GM18499 (cell line): ENCODE data around the gene LY6G6F.

Experiments used
- ATAC-seq: cut with Tn5 transposase; IDR thresholded peaks from one replicate; pipeline ENCODE4 v1.9.1; 2021; ENCODE audit warnings: moderate number of reproducible peaks; ENCODE audit not compliant: insufficient read depth, unreplicated experiment

The LY6G6F gene

GRCh38 chr6:31676322-31676903 is 30.3 kb upstream of the LY6G6F start:
- ATAC-seq: no peak

DNA sequence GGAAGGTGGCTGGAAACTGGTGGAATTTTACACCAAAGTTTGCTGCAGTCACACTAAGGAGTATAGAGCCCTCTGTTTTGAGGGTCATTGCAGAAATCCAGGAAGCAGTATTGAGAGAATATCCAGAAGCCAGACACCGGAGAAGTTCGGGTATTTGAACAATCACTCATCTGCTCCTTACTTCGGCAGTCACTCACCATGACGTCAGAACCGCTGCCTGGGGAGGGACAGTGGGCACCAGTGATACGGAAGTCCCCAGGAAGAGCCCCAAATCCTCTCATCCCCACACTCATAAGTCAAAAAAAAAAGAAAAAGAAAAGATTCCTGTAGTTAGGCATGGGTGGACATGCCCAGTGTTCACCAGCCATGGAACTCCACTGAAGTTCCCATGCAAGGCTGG is 29.8 kb upstream of the LY6G6F start:
- no peak for ATAC-seq

DNA sequence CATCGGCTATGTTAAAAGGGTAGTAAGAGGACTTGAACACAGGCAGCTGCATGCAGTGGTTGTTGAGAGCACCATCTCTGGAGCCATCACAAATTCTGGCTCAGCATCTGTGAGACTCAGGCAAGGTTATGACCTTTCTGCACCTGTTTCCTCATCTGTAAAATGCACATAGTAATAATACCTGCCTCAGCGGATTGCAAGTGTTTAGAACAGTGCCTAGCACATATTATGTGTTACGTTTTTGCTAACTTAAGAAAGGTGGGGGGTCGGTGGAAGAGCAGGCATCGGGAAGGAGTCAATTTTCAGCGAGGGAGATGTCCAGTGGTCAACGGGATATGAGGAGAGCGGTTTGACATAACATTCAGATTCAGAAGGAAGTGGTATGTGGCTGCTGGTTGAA is 28.7 kb upstream of the LY6G6F start:
- ATAC-seq: no peak

GRCh38 chr6:31680226-31681134 is 26.2 kb upstream of the LY6G6F start, which contains the start of gene LY6G5C:
Gene LY6G5C, minus strand, starts transcription at chr6:31681067. Its CDS starts 694 bp downstream, at chr6:31680373.
- no peak for ATAC-seq

DNA sequence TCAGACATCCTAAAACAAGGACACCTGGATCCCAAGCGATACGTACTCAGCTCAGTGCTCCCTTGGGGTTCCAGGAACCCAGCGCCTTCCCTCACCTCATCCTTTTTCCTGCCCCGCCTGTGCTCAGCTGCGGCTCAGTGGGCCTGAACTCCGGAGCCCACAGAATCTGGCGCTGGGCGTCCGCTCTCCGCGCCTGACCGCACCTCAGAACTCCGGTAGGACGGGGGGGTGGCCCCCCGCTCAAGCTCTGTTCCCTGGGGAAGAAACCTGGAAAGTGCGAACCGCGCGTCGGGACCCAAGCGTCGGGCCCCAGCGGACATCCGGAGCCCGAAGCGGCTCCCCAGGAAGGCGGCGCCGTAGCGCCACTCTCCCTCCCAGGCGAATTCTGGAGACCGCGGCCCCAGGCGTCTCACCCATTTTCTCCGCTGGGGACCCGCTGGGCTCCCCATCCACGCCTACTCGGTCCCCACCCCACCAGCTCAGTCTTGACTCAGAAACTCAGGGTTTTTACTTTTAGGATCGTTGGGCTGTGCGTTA is 25.5 kb upstream of the LY6G6F start:
- ATAC-seq: no peak

GRCh38 chr6:31683591-31683990 is 23.1 kb upstream of the LY6G6F start:
- ATAC-seq: no peak

DNA sequence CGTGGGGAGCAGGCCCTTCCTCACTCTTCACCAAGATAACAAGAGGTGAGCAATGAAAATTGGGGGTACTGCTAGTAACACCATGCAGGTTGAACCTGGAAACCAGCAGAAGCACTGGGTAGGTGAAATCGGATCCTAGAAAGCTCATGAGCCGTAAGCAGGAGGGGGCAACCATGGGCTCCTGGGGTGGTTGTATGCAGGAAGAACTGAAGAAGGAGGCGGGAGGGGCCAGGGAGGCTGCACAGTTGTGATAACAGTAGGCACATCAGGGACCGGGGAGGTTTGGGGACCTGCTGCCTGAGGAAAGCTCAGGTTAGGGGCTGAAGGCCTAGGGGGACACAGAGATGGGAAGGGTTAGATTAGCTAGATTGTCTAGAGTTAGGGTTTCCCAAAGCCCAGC is 20.2 kb upstream of the LY6G6F start:
- no peak for ATAC-seq

DNA sequence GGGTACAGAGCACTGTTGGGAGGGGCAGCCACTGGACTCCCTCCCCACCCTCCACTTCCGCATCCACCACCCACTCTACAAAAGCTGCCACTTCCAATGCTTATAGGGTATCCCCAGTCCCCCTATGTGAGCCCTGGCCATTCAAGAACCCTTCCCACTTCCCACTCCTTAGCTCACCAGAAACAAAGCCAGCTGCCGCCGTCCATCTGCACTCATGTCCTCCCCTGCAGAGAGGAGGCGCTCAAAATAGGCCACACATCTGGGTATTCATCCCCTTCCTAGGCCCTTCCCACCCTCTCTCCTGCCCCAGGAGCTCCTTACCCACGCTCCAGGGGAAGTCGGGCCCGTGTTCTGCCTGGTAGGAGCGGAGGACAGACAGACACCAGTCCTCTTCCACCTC is 19.3 kb upstream of the LY6G6F start:
- no peak for ATAC-seq

- ATAC-seq: no peak
These were observed 18.6 kb upstream of the LY6G6F start for GRCh38 chr6:31687860-31688693.

GRCh38 chr6:31689249-31690110 is 17.2 kb upstream of the LY6G6F start:
- no peak for ATAC-seq

GRCh38 chr6:31690231-31691077 is 16.2 kb upstream of the LY6G6F start:
- ATAC-seq: no peak

- ATAC-seq: no peak
These were observed 15.6 kb upstream of the LY6G6F start for GRCh38 chr6:31691078-31691463.

GRCh38 chr6:31691564-31692108 is 15.0 kb upstream of the LY6G6F start:
- no peak for ATAC-seq

DNA sequence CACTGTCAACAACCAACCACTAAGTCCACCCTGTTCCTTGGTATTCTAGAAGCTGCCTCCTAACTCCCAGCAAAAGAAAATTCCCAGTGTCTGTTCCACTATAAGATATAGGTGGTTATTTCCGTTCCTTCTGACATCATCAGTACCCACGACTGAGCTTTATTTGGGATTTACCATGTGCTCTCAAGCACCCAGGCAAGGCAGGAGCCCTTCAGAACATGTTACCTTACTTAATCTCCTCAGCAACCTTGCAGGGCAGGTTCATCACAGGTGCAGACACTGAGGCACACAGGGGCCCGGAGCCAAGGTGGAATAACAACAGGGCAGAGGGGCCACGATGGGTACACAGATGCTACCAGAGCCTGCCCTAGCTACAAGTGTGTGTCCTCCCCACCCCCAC is 14.3 kb upstream of the LY6G6F start:
- no peak for ATAC-seq

GRCh38 chr6:31692886-31693285 is 13.8 kb upstream of the LY6G6F start:
- ATAC-seq: no peak

DNA sequence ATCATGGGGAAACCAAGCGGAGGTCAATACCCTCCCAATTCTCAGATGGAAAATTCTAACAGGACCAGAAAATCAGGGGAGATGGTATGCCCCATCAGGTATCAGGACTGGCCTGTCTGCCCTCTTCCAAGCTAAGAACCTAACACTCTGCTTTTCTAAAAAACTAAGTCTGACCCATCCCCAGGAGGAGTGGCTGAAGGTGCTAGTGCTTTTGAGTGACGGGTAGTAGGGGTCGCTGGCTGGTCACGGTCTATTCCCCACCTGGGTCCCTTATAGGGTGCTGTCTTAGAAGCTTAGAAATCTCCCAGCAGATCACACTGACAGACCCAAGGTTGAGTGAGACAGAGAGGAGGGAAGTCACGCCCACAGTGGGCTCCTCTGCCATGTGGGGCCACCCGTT is 13.1 kb upstream of the LY6G6F start:
- ATAC-seq: no peak

DNA sequence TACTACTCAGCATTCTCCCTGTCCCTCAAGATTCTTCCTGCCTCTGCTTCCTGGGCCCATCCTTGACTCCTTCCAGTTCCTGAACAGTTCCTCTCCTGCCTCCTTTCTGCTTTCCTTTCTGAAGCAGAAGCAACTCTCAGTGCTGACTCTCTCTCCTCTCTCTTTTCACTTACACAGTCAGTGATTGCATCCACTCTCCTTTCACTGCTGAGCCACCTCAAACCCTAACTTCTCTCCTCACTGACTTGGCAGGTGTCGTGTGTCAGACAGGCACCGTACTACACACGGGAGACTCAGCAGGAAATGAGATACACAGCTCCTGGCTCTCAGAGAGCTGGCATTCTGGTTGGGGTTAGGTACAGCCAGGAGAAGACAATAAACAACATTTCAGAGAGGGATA is 9.1 kb upstream of the LY6G6F start:
- ATAC-seq: no peak

DNA sequence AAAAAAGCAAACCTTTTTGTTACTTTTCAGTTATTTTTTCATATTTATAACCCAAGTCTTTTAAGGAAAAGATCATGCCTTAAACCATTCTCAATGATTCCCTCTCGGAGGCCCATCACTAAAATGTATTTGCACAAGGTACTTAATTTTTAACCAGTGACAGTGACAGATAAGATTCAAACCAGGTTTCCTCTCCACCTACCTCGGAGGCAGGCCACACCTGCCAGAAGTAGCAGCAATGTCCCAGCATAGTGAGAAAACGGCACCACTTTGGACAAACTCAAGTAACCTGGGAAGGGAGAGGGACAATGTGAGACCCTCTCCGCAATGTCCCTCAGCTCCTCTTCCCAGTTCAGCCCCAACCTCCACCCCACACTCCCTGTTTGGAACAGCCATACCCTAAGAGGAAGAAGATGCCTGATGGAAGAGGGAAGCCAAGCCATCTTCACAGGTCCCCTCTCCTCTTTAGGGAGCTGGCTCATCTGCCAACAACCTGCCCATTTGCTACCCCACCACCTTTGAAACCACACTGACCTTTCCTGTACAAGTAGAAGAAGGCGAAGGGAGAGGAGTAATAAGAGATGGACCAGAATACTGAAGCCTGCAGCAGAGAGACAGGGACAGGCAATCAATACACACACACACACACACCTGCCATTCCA is 5.8 kb upstream of the LY6G6F start:
- no peak for ATAC-seq
